H9 (cell line): ENCODE measurements around the gene MYO1F. TPM values are rescaled to one million over a fixed set of nuclear protein-coding genes. Genes with fewer than 3 reads are reported as not detected.

Source experiments
- DNase-seq: peaks from one replicate; pipeline ENCODE4 v3.0.0-alpha.2; 2017
- H2AFZ ChIP-seq: one replicate; pipeline ENCODE4 v1.6.1; 2013; ENCODE audit warnings: mild to moderate bottlenecking, low read length, control low read depth, moderate library complexity
- H2AK5ac ChIP-seq: 2 replicates; pipeline ENCODE4 v1.6.1; 2013; ENCODE audit warnings: low read length, control low read depth, mixed read lengths; ENCODE audit not compliant: insufficient read length
- H2BK120ac ChIP-seq: one replicate; pipeline ENCODE4 v1.6.1; 2013; ENCODE audit warnings: low read depth, mild to moderate bottlenecking, low read length, control low read depth, inconsistent platforms; ENCODE audit not compliant: poor library complexity, severe bottlenecking
- H2BK12ac ChIP-seq: 2 replicates; pipeline ENCODE4 v1.6.1; 2013; ENCODE audit warnings: low read length, control low read depth, mixed read lengths, low read depth; ENCODE audit not compliant: insufficient read length
- H2BK15ac ChIP-seq: 2 replicates; pipeline ENCODE4 v1.6.1; 2013; ENCODE audit warnings: low read depth, low read length, control low read depth
- H2BK20ac ChIP-seq: one replicate; pipeline ENCODE4 v1.6.1; 2013; ENCODE audit warnings: low read depth, mild to moderate bottlenecking, low read length, control low read depth, inconsistent platforms; ENCODE audit not compliant: poor library complexity, severe bottlenecking
- H2BK5ac ChIP-seq: 2 replicates; pipeline ENCODE4 v1.6.1; 2013; ENCODE audit warnings: low read length, control low read depth, mixed read lengths; ENCODE audit not compliant: insufficient read length
- H3K14ac ChIP-seq: 2 replicates; pipeline ENCODE4 v1.6.1; 2013; ENCODE audit warnings: low read length, control low read depth; ENCODE audit not compliant: insufficient read depth
- H3K18ac ChIP-seq: 2 replicates; pipeline ENCODE4 v1.6.1; 2013; ENCODE audit warnings: low read depth, mild to moderate bottlenecking, mixed read lengths, low read length, control low read depth; ENCODE audit not compliant: insufficient read length
- H3K23ac ChIP-seq: 2 replicates; pipeline ENCODE4 v1.6.1; 2013; ENCODE audit warnings: low read length, control low read depth, mixed read lengths, low read depth; ENCODE audit not compliant: insufficient read length
- H3K23me2 ChIP-seq: 2 replicates; pipeline ENCODE4 v1.6.1; 2013; ENCODE audit warnings: low read depth, mild to moderate bottlenecking, mixed read lengths, low read length, control low read depth; ENCODE audit not compliant: insufficient read length, poor library complexity, severe bottlenecking
- H3K27ac ChIP-seq: 2 replicates; pipeline ENCODE4 v1.5.1; 2013; ENCODE audit warnings: low read length, control low read depth, mixed read lengths, low read depth; ENCODE audit not compliant: insufficient read length
- H3K27me3 ChIP-seq: 2 replicates; pipeline ENCODE4 v1.6.1; 2013; ENCODE audit warnings: low read length, control low read depth, inconsistent platforms; ENCODE audit not compliant: insufficient read depth
- H3K4ac ChIP-seq: 2 replicates; pipeline ENCODE4 v1.6.1; 2013; ENCODE audit warnings: low read depth, mild to moderate bottlenecking, control low read depth, inconsistent platforms, low read length, moderate library complexity
- H3K4me1 ChIP-seq: 2 replicates; pipeline ENCODE4 v1.6.1; 2013; ENCODE audit warnings: low read length, control low read depth, inconsistent platforms; ENCODE audit not compliant: insufficient read depth
- H3K4me2 ChIP-seq: 2 replicates; pipeline ENCODE4 v1.6.1; 2013; ENCODE audit warnings: low read length, control low read depth, mixed read lengths; ENCODE audit not compliant: insufficient read length, insufficient read depth
- H3K56ac ChIP-seq: 2 replicates; pipeline ENCODE4 v1.6.1; 2013; ENCODE audit warnings: low read depth, mild to moderate bottlenecking, mixed read lengths, low read length, control low read depth; ENCODE audit not compliant: insufficient read length
- H3K79me1 ChIP-seq: 2 replicates; pipeline ENCODE4 v1.6.1; 2013; ENCODE audit warnings: low read depth, mild to moderate bottlenecking, moderate library complexity, low read length, control low read depth, inconsistent platforms; ENCODE audit not compliant: insufficient read depth, poor library complexity, severe bottlenecking
- H3K79me2 ChIP-seq: 2 replicates; pipeline ENCODE4 v1.6.1; 2013; ENCODE audit warnings: low read length, control low read depth, inconsistent platforms; ENCODE audit not compliant: insufficient read depth
- H3K9ac ChIP-seq: 2 replicates; pipeline ENCODE4 v1.6.1; 2013; ENCODE audit warnings: low read length, control low read depth, mixed read lengths; ENCODE audit not compliant: insufficient read length; ENCODE audit errors: extremely low read depth
- H3K9me3 ChIP-seq: one replicate; pipeline ENCODE4 v1.6.1; 2013; ENCODE audit warnings: low read depth, low read length, inconsistent platforms; ENCODE audit not compliant: control insufficient read depth
- H3T11ph ChIP-seq: one replicate; pipeline ENCODE4 v1.6.1; 2013; ENCODE audit warnings: mild to moderate bottlenecking, low read length, control low read depth, inconsistent platforms
- H4K20me1 ChIP-seq: one replicate; pipeline ENCODE4 v1.6.1; 2013; ENCODE audit not compliant: control insufficient read depth, insufficient read length, insufficient read depth
- H4K5ac ChIP-seq: 2 replicates; pipeline ENCODE4 v1.6.1; 2013; ENCODE audit warnings: low read depth, mild to moderate bottlenecking, mixed read lengths, low read length, control low read depth; ENCODE audit not compliant: insufficient read length
- H4K8ac ChIP-seq: replicated peaks from 2 replicates; pipeline ENCODE4 v1.6.1; 2013; ENCODE audit warnings: low read length, control low read depth, mixed read lengths, low read depth; ENCODE audit not compliant: insufficient read length
- H4K91ac ChIP-seq: 2 replicates; pipeline ENCODE4 v1.6.1; 2013; ENCODE audit warnings: low read depth, mild to moderate bottlenecking, moderate library complexity, mixed read lengths, low read length, control low read depth; ENCODE audit not compliant: insufficient read length
- H3K27ac Mint-ChIP-seq, 3 experiments: 2 replicates in 2 of 3; 3 replicates in 1 of 3; pipeline ENCODE4 v1.8.0; 2020 to 2021; ENCODE audit warnings: mixed read lengths in 3 of 3, mild to moderate bottlenecking in 1 of 3, moderate library complexity in 1 of 3
- H3K27me3 Mint-ChIP-seq: 2 replicates; pipeline ENCODE4 v1.8.0; 2021; ENCODE audit warnings: low read depth, mild to moderate bottlenecking, moderate library complexity, mixed read lengths
- H3K36me3 Mint-ChIP-seq, 3 experiments: 2 replicates in 2 of 3; 3 replicates in 1 of 3; pipeline ENCODE4 v1.8.0; 2020 to 2021; ENCODE audit warnings: low read depth in 3 of 3, mixed read lengths in 3 of 3; ENCODE audit not compliant: insufficient read depth in 1 of 3
- H3K4me1 Mint-ChIP-seq, 2 experiments: 2 replicates each; pipeline ENCODE4 v1.8.0; 2020; ENCODE audit warnings: mixed read lengths in 2 of 2
- H3K4me3 Mint-ChIP-seq, 2 experiments: 2 replicates in 1 of 2; 3 replicates in 1 of 2; pipeline ENCODE4 v1.8.0; 2020 to 2021; ENCODE audit warnings: mild to moderate bottlenecking in 2 of 2, mixed read lengths in 2 of 2, moderate library complexity in 1 of 2
- H3K9me3 Mint-ChIP-seq, 2 experiments: 2 replicates in 1 of 2; 3 replicates in 1 of 2; pipeline ENCODE4 v1.8.0; 2020; ENCODE audit warnings: mild to moderate bottlenecking in 2 of 2, mixed read lengths in 2 of 2, moderate library complexity in 1 of 2
- WGBS: extraction: QIAGEN DNeasy Blood & Tissue Kit; methylation state at CpG from one replicate; pipeline ENCODE4 v1.1.7; 2013; ENCODE audit warnings: missing lambda C conversion rate, low lambda C conversion rate, mixed read lengths; ENCODE audit not compliant: insufficient read length; ENCODE audit errors: extremely low coverage; 5-methylcytosine and 5-hydroxymethylcytosine counted together
- total RNA-seq: library from RNA; stranded (reverse); gene quantifications from 2 replicates; pipeline ENCODE4 v1.2.1, GENCODE V29; 2021
- TF ChIP-seq, protein P1 (sequence below): fragments of 200-600 bp; sonication (generic); conservative IDR thresholded peaks from 3 replicates; pipeline ENCODE4 v1.8.0; 2021; ENCODE audit warnings: antibody characterized with exemption, mild to moderate bottlenecking

The MYO1F gene
- total RNA-seq, 1 experiment from 2014 or later: 1.0 TPM

DNA sequence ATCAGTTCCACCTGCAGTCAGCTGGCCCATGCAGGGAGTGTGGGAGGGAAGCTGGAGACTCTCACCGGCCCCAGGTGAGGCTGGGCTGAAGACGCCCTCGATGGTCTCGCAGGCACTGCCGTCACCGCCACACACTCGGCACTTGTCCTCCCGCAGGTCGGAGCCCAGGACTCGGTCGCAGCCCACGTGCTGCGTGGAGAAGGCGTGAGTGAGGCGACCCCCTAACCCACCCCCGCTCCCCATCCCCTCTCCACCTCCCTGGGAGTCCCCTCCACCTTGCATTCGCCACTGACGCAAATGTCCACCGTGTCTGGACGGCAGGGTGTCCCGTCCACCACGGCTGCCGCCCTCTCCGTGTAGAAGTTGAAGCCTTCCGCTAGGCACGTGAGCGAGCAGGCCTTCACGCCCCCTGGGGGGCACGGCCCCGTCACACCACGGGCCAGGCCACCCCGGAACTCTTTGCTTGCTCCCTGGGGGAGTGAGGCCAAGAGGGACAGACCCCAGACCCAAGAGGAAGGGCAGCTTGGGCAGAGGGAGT, 12.0 kb upstream of the MYO1F start:
- H3K27ac ChIP-seq: no peak overlapping the region
- no peak overlapping the region for H3K9ac ChIP-seq
- H4K5ac ChIP-seq: no peak overlapping the region
- H3K4me2 ChIP-seq: no peak overlapping the region
- WGBS: no CpG with 5 or more reads among the region's 32 CpGs
- peaks cover 0 to 9% (median 8%) of the 10 kb centered on the region in 3 experiments; a peak in 4 of 7 replicates for H3K36me3 Mint-ChIP-seq
- H2BK15ac ChIP-seq: no peak overlapping the region
- peaks cover 9% of the 10 kb centered on the region in 2 experiments; a peak in 2 of 5 replicates for H3K9me3 Mint-ChIP-seq
- H3K14ac ChIP-seq: no peak overlapping the region
- no peaks in the 10 kb centered on the region for H3K4me1 ChIP-seq
- H3K79me1 ChIP-seq: no peaks in the 10 kb centered on the region
- no peaks in the 10 kb centered on the region; the same call in 1 of the 2 replicates for H3K27me3 ChIP-seq
- no peak overlapping the region for H3T11ph ChIP-seq
- no peaks in the 10 kb centered on the region for H3K79me2 ChIP-seq
- H2AFZ ChIP-seq: no peak overlapping the region
- H3K27ac Mint-ChIP-seq: no peak overlapping the region
- H3K56ac ChIP-seq: no peak overlapping the region
- H3K4me1 Mint-ChIP-seq: peaks cover 5 to 18% of the 10 kb centered on the region in 2 experiments
- no peaks in the 10 kb centered on the region for H3K9me3 ChIP-seq
- H2BK12ac ChIP-seq: no peak overlapping the region
- peaks cover 6% of the 10 kb centered on the region for H3K23me2 ChIP-seq
- no peak overlapping the region for H3K4ac ChIP-seq
- DNase-seq: no peak
- no peak overlapping the region for H2AK5ac ChIP-seq
- TF ChIP-seq, protein P1, sequence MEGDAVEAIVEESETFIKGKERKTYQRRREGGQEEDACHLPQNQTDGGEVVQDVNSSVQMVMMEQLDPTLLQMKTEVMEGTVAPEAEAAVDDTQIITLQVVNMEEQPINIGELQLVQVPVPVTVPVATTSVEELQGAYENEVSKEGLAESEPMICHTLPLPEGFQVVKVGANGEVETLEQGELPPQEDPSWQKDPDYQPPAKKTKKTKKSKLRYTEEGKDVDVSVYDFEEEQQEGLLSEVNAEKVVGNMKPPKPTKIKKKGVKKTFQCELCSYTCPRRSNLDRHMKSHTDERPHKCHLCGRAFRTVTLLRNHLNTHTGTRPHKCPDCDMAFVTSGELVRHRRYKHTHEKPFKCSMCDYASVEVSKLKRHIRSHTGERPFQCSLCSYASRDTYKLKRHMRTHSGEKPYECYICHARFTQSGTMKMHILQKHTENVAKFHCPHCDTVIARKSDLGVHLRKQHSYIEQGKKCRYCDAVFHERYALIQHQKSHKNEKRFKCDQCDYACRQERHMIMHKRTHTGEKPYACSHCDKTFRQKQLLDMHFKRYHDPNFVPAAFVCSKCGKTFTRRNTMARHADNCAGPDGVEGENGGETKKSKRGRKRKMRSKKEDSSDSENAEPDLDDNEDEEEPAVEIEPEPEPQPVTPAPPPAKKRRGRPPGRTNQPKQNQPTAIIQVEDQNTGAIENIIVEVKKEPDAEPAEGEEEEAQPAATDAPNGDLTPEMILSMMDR: no peak
- no peak overlapping the region for H4K91ac ChIP-seq
- H3K4me3 Mint-ChIP-seq: no peak overlapping the region
- no peak overlapping the region for H2BK120ac ChIP-seq
- H2BK20ac ChIP-seq: no peak overlapping the region
- H3K18ac ChIP-seq: no peak overlapping the region
- peaks cover 51% of the 10 kb centered on the region for H3K27me3 Mint-ChIP-seq
- H3K23ac ChIP-seq: no peak overlapping the region
- H2BK5ac ChIP-seq: no peak overlapping the region
- H4K8ac ChIP-seq: no peak overlapping the region
- no peaks in the 10 kb centered on the region for H4K20me1 ChIP-seq
